ENCODE results near the gene FBXO3. TPM values are rescaled to one million over a fixed set of nuclear protein-coding genes. Genes with fewer than 3 reads are reported as not detected.

Gene FBXO3
- total and polyA plus RNA-seq, 2 of the 13 experiments (the other 11 are each of a cell fraction or from before 2014, with no cell fraction given), result 20.4 to 27.6 TPM

DNA sequence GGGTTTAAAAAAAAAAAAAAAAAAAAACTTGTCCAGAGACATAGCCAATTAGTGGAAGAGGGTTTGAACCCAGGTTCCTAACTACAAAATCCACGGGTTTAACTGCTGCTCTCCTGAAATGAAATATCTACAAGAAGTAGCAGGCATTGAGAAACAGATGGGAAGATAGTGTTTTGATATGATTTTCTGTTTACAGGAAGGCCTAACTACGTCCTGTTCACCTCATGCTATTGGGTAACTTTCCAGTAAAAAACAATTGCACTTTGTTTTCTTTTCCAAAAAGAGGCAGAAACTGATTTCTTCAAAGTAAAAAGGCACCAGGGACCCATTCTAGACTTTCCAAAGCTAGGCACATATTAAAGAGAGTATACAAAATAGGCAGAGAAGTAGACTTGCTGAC is 67.8 kb downstream of the FBXO3 start (continued):
- TF ChIP-seq, protein P1, sequence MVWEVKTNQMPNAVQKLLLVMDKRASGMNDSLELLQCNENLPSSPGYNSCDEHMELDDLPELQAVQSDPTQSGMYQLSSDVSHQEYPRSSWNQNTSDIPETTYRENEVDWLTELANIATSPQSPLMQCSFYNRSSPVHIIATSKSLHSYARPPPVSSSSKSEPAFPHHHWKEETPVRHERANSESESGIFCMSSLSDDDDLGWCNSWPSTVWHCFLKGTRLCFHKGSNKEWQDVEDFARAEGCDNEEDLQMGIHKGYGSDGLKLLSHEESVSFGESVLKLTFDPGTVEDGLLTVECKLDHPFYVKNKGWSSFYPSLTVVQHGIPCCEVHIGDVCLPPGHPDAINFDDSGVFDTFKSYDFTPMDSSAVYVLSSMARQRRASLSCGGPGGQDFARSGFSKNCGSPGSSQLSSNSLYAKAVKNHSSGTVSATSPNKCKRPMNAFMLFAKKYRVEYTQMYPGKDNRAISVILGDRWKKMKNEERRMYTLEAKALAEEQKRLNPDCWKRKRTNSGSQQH (CRISPR knock-in tag; IDR thresholded peaks at IDR 0.05; ENCODE audit: low read depth), result no peak
- no peak for TF ChIP-seq RBM39 (IDR thresholded peaks at IDR 0.05; ENCODE audit: low read depth, low read length, poor library complexity, severe bottlenecking)
- TF ChIP-seq ARID5B (CRISPR knock-in tag; IDR thresholded peaks at IDR 0.05), result peak; percentile 16; the same call in 1 of the 2 replicates
- TF ChIP-seq, protein P2, sequence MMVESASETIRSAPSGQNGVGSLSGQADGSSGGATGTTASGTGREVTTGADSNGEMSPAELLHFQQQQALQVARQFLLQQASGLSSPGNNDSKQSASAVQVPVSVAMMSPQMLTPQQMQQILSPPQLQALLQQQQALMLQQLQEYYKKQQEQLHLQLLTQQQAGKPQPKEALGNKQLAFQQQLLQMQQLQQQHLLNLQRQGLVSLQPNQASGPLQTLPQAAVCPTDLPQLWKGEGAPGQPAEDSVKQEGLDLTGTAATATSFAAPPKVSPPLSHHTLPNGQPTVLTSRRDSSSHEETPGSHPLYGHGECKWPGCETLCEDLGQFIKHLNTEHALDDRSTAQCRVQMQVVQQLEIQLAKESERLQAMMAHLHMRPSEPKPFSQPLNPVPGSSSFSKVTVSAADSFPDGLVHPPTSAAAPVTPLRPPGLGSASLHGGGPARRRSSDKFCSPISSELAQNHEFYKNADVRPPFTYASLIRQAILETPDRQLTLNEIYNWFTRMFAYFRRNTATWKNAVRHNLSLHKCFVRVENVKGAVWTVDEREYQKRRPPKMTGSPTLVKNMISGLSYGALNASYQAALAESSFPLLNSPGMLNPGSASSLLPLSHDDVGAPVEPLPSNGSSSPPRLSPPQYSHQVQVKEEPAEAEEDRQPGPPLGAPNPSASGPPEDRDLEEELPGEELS (CRISPR knock-in tag; IDR thresholded peaks at IDR 0.05), result 0 out of 2 replicates have a peak, but pooled peaks have one; percentile 22
- TF ChIP-seq, protein P3, sequence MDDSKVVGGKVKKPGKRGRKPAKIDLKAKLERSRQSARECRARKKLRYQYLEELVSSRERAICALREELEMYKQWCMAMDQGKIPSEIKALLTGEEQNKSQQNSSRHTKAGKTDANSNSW (CRISPR knock-in tag; IDR thresholded peaks at IDR 0.05; ENCODE audit: borderline replicate concordance), result no peak
- no peak for TF ChIP-seq ZNF674 (CRISPR knock-in tag; IDR thresholded peaks at IDR 0.05; ENCODE audit: low read depth)
- no peak for TF ChIP-seq MTERF4 (CRISPR knock-in tag; IDR thresholded peaks at IDR 0.05)
- TF ChIP-seq ZBTB14 (CRISPR knock-in tag; IDR thresholded peaks at IDR 0.05), result no peak
- TF ChIP-seq ZNF234 (CRISPR knock-in tag; conservative IDR thresholded peaks at IDR 0.05), result no peak
- no peak for TF ChIP-seq ZNF670 (CRISPR knock-in tag; IDR thresholded peaks at IDR 0.05; ENCODE audit: borderline replicate concordance)
- TF ChIP-seq ZNF30 (CRISPR knock-in tag; IDR thresholded peaks at IDR 0.05), result no peak
- peak; percentile 36; the same call in 1 of the 2 replicates for TF ChIP-seq SAP130 (CRISPR knock-in tag; IDR thresholded peaks at IDR 0.05; ENCODE audit: low read depth)
- TF ChIP-seq ATF7 (IDR thresholded peaks at IDR 0.05), result no peak
- TF ChIP-seq ATF7 (CRISPR knock-in tag; IDR thresholded peaks at IDR 0.05), result no peak
- TF ChIP-seq ZNF772 (CRISPR knock-in tag; IDR thresholded peaks at IDR 0.05), result no peak
- TF ChIP-seq SOX13 (IDR thresholded peaks at IDR 0.05), result no peak
- peak in 1 of 2 experiments; percentile 36; a peak in 1 of 4 replicates for TF ChIP-seq SOX13 (CRISPR knock-in tag; conservative IDR thresholded peaks at IDR 0.05 in 1 of 2, IDR thresholded peaks at IDR 0.05 in 1 of 2)
- TF ChIP-seq KLF16 (CRISPR knock-in tag; IDR thresholded peaks at IDR 0.05), result no peak
- no peak for TF ChIP-seq JUND (CRISPR knock-in tag; IDR thresholded peaks at IDR 0.05)
- TF ChIP-seq DPF2 (CRISPR knock-in tag; IDR thresholded peaks at IDR 0.05; ENCODE audit: borderline replicate concordance, low read depth), result no peak
- peak; percentile 26; the same call in 1 of the 2 replicates for TF ChIP-seq FOXA3 (CRISPR knock-in tag; IDR thresholded peaks at IDR 0.05)

Measured in HepG2 (cell line).